ENCODE data around the gene EXT2.

Gene EXT2

GRCh38 chr11:44229624-44230023 lies 134.1 kb downstream of the EXT2 start:
- no CpG with 5 or more reads among the region's 3 CpGs for WGBS (ENCODE audit: insufficient coverage, insufficient read length)
- Histone ChIP-seq H3K27me3 (ENCODE audit: control insufficient read depth, insufficient read depth, low read length) (no peaks in the 10 kb centered on the region), H3K9me3 (ENCODE audit: control insufficient read depth, insufficient read depth, low read length) (no peaks in the 10 kb centered on the region), H3K36me3 (ENCODE audit: control insufficient read depth, insufficient read depth, low read length) (no peaks in the 10 kb centered on the region), H3K4me3 (ENCODE audit: low read length) (no peak overlapping the region), H3K27ac (ENCODE audit: low read length) (no peak overlapping the region), H3K4me1 (ENCODE audit: control insufficient read depth, insufficient read depth, low read length) (no peaks in the 10 kb centered on the region)
- no peak for DNase-seq (ENCODE audit: low read depth, low spot score)

GRCh38 chr11:44235765-44236201 lies 140.3 kb downstream of the EXT2 start:
- no CpG with 5 or more reads among the region's 8 CpGs for WGBS (ENCODE audit: insufficient coverage, insufficient read length)
- DNase-seq (ENCODE audit: low read depth, low spot score): no peak
- Histone ChIP-seq H3K27me3 (ENCODE audit: control insufficient read depth, insufficient read depth, low read length) (no peaks in the 10 kb centered on the region), H3K4me3 (ENCODE audit: low read length) (no peak overlapping the region), H3K4me1 (ENCODE audit: control insufficient read depth, insufficient read depth, low read length) (no peaks in the 10 kb centered on the region), H3K36me3 (ENCODE audit: control insufficient read depth, insufficient read depth, low read length) (no peaks in the 10 kb centered on the region), H3K27ac (ENCODE audit: low read length) (no peak overlapping the region), H3K9me3 (ENCODE audit: control insufficient read depth, insufficient read depth, low read length) (no peaks in the 10 kb centered on the region)

- Histone ChIP-seq H3K9me3 (ENCODE audit: control insufficient read depth, insufficient read depth, low read length) (no peaks in the 10 kb centered on the region), H3K4me3 (ENCODE audit: low read length) (no peak overlapping the region), H3K36me3 (ENCODE audit: control insufficient read depth, insufficient read depth, low read length) (no peaks in the 10 kb centered on the region), H3K27me3 (ENCODE audit: control insufficient read depth, insufficient read depth, low read length) (no peaks in the 10 kb centered on the region), H3K4me1 (ENCODE audit: control insufficient read depth, insufficient read depth, low read length) (no peaks in the 10 kb centered on the region), H3K27ac (ENCODE audit: low read length) (no peak overlapping the region)
- no CpG with 5 or more reads among the region's 2 CpGs for WGBS (ENCODE audit: insufficient coverage, insufficient read length)
- no peak for DNase-seq (ENCODE audit: low read depth, low spot score)
Measured at GRCh38 chr11:44236296-44236695, 140.8 kb downstream of the EXT2 start.

GRCh38 chr11:44237156-44237555 lies 141.7 kb downstream of the EXT2 start:
- no peak overlapping the region for H3K4me3 ChIP-seq (ENCODE audit: low read length)
- H3K4me1 ChIP-seq (ENCODE audit: control insufficient read depth, insufficient read depth, low read length): no peaks in the 10 kb centered on the region
- H3K36me3 ChIP-seq (ENCODE audit: control insufficient read depth, insufficient read depth, low read length): no peaks in the 10 kb centered on the region
- WGBS (ENCODE audit: insufficient coverage, insufficient read length): no CpG with 5 or more reads among the region's 1 CpG
- no peaks in the 10 kb centered on the region for H3K27me3 ChIP-seq (ENCODE audit: control insufficient read depth, insufficient read depth, low read length)
- no peaks in the 10 kb centered on the region for H3K9me3 ChIP-seq (ENCODE audit: control insufficient read depth, insufficient read depth, low read length)
- no peak for DNase-seq (ENCODE audit: low read depth, low spot score)
- no peak overlapping the region for H3K27ac ChIP-seq (ENCODE audit: low read length)

GRCh38 chr11:44241851-44242250 lies 146.4 kb downstream of the EXT2 start:
- no peak overlapping the region for H3K27ac ChIP-seq (ENCODE audit: low read length)
- H3K9me3 ChIP-seq (ENCODE audit: control insufficient read depth, insufficient read depth, low read length): no peaks in the 10 kb centered on the region
- DNase-seq (ENCODE audit: low read depth, low spot score): no peak
- no CpG with 5 or more reads among the region's 6 CpGs for WGBS (ENCODE audit: insufficient coverage, insufficient read length)
- H3K4me3 ChIP-seq (ENCODE audit: low read length): no peak overlapping the region
- no peaks in the 10 kb centered on the region for H3K27me3 ChIP-seq (ENCODE audit: control insufficient read depth, insufficient read depth, low read length)
- H3K4me1 ChIP-seq (ENCODE audit: control insufficient read depth, insufficient read depth, low read length): peaks cover 7% of the 10 kb centered on the region
- H3K36me3 ChIP-seq (ENCODE audit: control insufficient read depth, insufficient read depth, low read length): no peaks in the 10 kb centered on the region

GRCh38 chr11:44243086-44243485 lies 147.6 kb downstream of the EXT2 start:
- Histone ChIP-seq H3K27me3 (ENCODE audit: control insufficient read depth, insufficient read depth, low read length) (no peaks in the 10 kb centered on the region), H3K27ac (ENCODE audit: low read length) (no peak overlapping the region), H3K4me1 (ENCODE audit: control insufficient read depth, insufficient read depth, low read length) (peaks cover 7% of the 10 kb centered on the region), H3K9me3 (ENCODE audit: control insufficient read depth, insufficient read depth, low read length) (no peaks in the 10 kb centered on the region), H3K4me3 (ENCODE audit: low read length) (no peak overlapping the region), H3K36me3 (ENCODE audit: control insufficient read depth, insufficient read depth, low read length) (no peaks in the 10 kb centered on the region)
- DNase-seq (ENCODE audit: low read depth, low spot score): no peak
- no CpG with 5 or more reads among the region's 5 CpGs for WGBS (ENCODE audit: insufficient coverage, insufficient read length)

- Histone ChIP-seq H3K4me1 (ENCODE audit: control insufficient read depth, insufficient read depth, low read length) (peaks cover 7% of the 10 kb centered on the region), H3K27ac (ENCODE audit: low read length) (no peak overlapping the region), H3K27me3 (ENCODE audit: control insufficient read depth, insufficient read depth, low read length) (no peaks in the 10 kb centered on the region), H3K4me3 (ENCODE audit: low read length) (no peak overlapping the region), H3K9me3 (ENCODE audit: control insufficient read depth, insufficient read depth, low read length) (no peaks in the 10 kb centered on the region), H3K36me3 (ENCODE audit: control insufficient read depth, insufficient read depth, low read length) (no peaks in the 10 kb centered on the region)
- peak; percentile 80 for DNase-seq (ENCODE audit: low read depth, low spot score)
- WGBS (ENCODE audit: insufficient coverage, insufficient read length): no CpG with 5 or more reads among the region's 6 CpGs
Measured at GRCh38 chr11:44243595-44244343, 148.3 kb downstream of the EXT2 start.

- Histone ChIP-seq H3K36me3 (ENCODE audit: control insufficient read depth, insufficient read depth, low read length) (no peaks in the 10 kb centered on the region), H3K4me3 (ENCODE audit: low read length) (no peak overlapping the region), H3K27me3 (ENCODE audit: control insufficient read depth, insufficient read depth, low read length) (no peaks in the 10 kb centered on the region), H3K27ac (ENCODE audit: low read length) (no peak overlapping the region), H3K9me3 (ENCODE audit: control insufficient read depth, insufficient read depth, low read length) (no peaks in the 10 kb centered on the region), H3K4me1 (ENCODE audit: control insufficient read depth, insufficient read depth, low read length) (peaks cover 7% of the 10 kb centered on the region)
- WGBS (ENCODE audit: insufficient coverage, insufficient read length): no CpG with 5 or more reads among the region's 8 CpGs
- DNase-seq (ENCODE audit: low read depth, low spot score): no peak
Measured at GRCh38 chr11:44244639-44245310, 149.3 kb downstream of the EXT2 start.

GRCh38 chr11:44246726-44247125 lies 151.2 kb downstream of the EXT2 start:
- no CpG with 5 or more reads among the region's 4 CpGs for WGBS (ENCODE audit: insufficient coverage, insufficient read length)
- DNase-seq (ENCODE audit: low read depth, low spot score): no peak
- Histone ChIP-seq H3K27me3 (ENCODE audit: control insufficient read depth, insufficient read depth, low read length) (no peaks in the 10 kb centered on the region), H3K9me3 (ENCODE audit: control insufficient read depth, insufficient read depth, low read length) (no peaks in the 10 kb centered on the region), H3K4me1 (ENCODE audit: control insufficient read depth, insufficient read depth, low read length) (peaks cover 7% of the 10 kb centered on the region), H3K36me3 (ENCODE audit: control insufficient read depth, insufficient read depth, low read length) (no peaks in the 10 kb centered on the region), H3K27ac (ENCODE audit: low read length) (no peak overlapping the region), H3K4me3 (ENCODE audit: low read length) (no peak overlapping the region)

- WGBS (ENCODE audit: insufficient coverage, insufficient read length): no CpG with 5 or more reads among the region's 6 CpGs
- H3K4me1 ChIP-seq (ENCODE audit: control insufficient read depth, insufficient read depth, low read length): peaks cover 7% of the 10 kb centered on the region
- no peaks in the 10 kb centered on the region for H3K27me3 ChIP-seq (ENCODE audit: control insufficient read depth, insufficient read depth, low read length)
- no peaks in the 10 kb centered on the region for H3K9me3 ChIP-seq (ENCODE audit: control insufficient read depth, insufficient read depth, low read length)
- no peak overlapping the region for H3K4me3 ChIP-seq (ENCODE audit: low read length)
- no peak overlapping the region for H3K27ac ChIP-seq (ENCODE audit: low read length)
- DNase-seq (ENCODE audit: low read depth, low spot score): no peak
- H3K36me3 ChIP-seq (ENCODE audit: control insufficient read depth, insufficient read depth, low read length): no peaks in the 10 kb centered on the region
Measured at GRCh38 chr11:44247508-44247907, 152.0 kb downstream of the EXT2 start.

- H3K27ac ChIP-seq (ENCODE audit: low read length): no peak overlapping the region
- DNase-seq (ENCODE audit: low read depth, low spot score): no peak
- H3K4me1 ChIP-seq (ENCODE audit: control insufficient read depth, insufficient read depth, low read length): peaks cover 6% of the 10 kb centered on the region
- H3K36me3 ChIP-seq (ENCODE audit: control insufficient read depth, insufficient read depth, low read length): no peaks in the 10 kb centered on the region
- no peaks in the 10 kb centered on the region for H3K27me3 ChIP-seq (ENCODE audit: control insufficient read depth, insufficient read depth, low read length)
- no CpG with 5 or more reads among the region's 2 CpGs for WGBS (ENCODE audit: insufficient coverage, insufficient read length)
- H3K4me3 ChIP-seq (ENCODE audit: low read length): no peak overlapping the region
- H3K9me3 ChIP-seq (ENCODE audit: control insufficient read depth, insufficient read depth, low read length): no peaks in the 10 kb centered on the region
Measured at GRCh38 chr11:44248109-44248508, 152.6 kb downstream of the EXT2 start.
